Vagina (tissue), 2 donors: ENCODE data around the gene LPO.

Source experiments
- POLR2A ChIP-seq, 2 donors: fragments of 450-650 bp; IDR thresholded peaks; one replicate each; pipeline ENCODE4 v1.6.1; 2017; ENCODE audit warnings: antibody characterized with exemption in 2 of 2, mild to moderate bottlenecking in 2 of 2, moderate library complexity in 2 of 2
- POLR2AphosphoS5 ChIP-seq, 2 donors: sonication (generic); formaldehyde crosslinking; IDR thresholded peaks; one replicate each; pipeline ENCODE4 v1.9.0; 2017; ENCODE audit warnings: antibody characterized with exemption in 2 of 2, mild to moderate bottlenecking in 2 of 2, low read depth in 1 of 2; ENCODE audit not compliant: insufficient read depth in 1 of 2
- TF ChIP-seq, protein P1 (sequence below), 3 experiments: fragments of 450-650 bp in 2 of 3; fragments of 200-600 bp in 1 of 3; sonication (generic) in 1 of 3; IDR thresholded peaks; one replicate each; pipeline ENCODE4 v1.5.1; 2017 to 2019; ENCODE audit warnings: antibody characterized with exemption in 3 of 3, mild to moderate bottlenecking in 2 of 3, moderate library complexity in 2 of 3

DNA sequence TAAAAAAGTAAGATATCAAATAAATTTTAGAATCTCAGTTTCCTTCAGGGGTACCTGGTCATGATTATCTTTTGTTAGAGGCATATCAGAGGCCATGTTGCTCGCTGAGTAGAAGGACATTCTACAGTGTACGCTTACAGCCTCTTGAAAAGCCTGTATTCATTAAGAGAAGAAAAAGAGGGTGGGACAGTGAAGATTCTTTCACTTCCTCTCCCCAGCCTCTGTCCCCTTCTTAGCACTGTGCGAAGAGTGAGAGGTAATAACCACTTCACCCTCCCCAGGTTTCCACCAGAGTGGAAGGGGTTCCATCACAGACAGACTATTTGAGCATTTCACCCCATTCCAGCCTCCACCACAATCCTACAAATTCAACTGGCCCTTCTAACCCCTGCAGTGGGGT, 4.8 kb upstream of the LPO start:
- TF ChIP-seq, protein P1, sequence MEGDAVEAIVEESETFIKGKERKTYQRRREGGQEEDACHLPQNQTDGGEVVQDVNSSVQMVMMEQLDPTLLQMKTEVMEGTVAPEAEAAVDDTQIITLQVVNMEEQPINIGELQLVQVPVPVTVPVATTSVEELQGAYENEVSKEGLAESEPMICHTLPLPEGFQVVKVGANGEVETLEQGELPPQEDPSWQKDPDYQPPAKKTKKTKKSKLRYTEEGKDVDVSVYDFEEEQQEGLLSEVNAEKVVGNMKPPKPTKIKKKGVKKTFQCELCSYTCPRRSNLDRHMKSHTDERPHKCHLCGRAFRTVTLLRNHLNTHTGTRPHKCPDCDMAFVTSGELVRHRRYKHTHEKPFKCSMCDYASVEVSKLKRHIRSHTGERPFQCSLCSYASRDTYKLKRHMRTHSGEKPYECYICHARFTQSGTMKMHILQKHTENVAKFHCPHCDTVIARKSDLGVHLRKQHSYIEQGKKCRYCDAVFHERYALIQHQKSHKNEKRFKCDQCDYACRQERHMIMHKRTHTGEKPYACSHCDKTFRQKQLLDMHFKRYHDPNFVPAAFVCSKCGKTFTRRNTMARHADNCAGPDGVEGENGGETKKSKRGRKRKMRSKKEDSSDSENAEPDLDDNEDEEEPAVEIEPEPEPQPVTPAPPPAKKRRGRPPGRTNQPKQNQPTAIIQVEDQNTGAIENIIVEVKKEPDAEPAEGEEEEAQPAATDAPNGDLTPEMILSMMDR (IDR thresholded peaks at IDR 0.05): no peak
- no peak for TF ChIP-seq POLR2A (IDR thresholded peaks at IDR 0.05)
- TF ChIP-seq POLR2AphosphoS5 (IDR thresholded peaks at IDR 0.05; ENCODE audit: insufficient read depth in 1 of 2, low read depth in 1 of 2): no peak
